HG02610 (cell line): ENCODE results near the gene OPCML.

ENCODE experiments used
- ATAC-seq: cut with Tn5 transposase; IDR thresholded peaks from one replicate; pipeline ENCODE4 v1.9.1; 2021; ENCODE audit warnings: mild to moderate bottlenecking, moderate library complexity; ENCODE audit not compliant: unreplicated experiment

Gene OPCML

GRCh38 chr11:132472411-132473172 lies 1059.7 kb downstream of the OPCML start:
- no peak for ATAC-seq

GRCh38 chr11:132471466-132471865 lies 1060.8 kb downstream of the OPCML start:
- ATAC-seq, result no peak

GRCh38 chr11:132466983-132467382 lies 1065.3 kb downstream of the OPCML start:
- ATAC-seq, result no peak

DNA sequence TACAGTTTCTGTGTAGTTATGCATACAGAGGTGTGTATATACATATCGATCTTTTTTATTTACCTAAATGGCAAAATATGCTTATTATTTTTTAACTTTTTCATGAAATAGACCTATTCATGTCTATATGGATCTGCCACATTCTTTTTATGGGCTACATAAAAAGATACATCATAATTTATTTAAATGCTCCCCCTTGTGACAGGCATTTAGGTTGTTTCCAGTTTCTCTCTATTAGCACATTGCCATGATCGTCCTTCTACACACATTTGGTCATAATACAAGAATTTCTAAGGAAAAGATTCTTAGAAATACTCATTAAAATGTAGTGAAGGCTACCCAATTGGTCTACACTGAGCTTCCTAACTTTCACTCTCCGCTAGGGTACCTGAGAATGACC lies 1067.4 kb downstream of the OPCML start:
- no peak for ATAC-seq

DNA sequence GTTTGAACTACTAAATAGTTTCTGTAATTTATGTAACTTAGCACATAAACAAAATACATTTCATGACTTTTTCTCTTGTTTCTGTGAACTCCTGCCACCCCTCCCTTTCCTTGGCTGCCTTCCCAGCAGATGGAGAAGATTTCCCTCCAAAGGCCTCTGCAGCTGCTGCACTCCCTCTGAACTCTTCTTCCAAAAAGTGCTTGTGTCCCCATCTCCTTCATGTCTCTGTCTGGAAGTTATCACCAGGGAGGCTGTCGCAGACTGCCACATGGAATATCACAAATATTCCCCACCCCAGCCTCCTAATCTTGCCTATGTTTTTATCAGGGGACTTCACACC lies 1068.3 kb downstream of the OPCML start:
- no peak for ATAC-seq

GRCh38 chr11:132463295-132464002 lies 1068.9 kb downstream of the OPCML start:
- ATAC-seq, result no peak

DNA sequence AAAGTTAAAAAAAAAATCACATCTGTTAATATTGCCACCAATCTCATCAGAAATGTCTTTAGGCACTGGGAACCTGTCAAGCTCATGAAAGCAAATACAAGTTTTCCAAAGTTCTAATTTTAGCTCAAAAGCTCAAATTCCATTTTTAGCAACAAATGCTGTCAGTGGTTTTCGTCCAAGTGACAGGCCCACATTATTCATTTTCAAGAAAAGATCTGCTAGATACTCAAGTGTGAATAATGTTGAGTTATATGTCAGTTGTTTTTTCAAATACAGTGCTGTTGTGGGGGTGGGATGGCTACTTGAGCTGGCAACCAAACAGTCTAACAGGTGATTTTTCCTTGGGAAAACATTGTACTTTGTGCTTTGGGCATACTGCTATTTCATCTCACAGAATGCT lies 1072.6 kb downstream of the OPCML start:
- ATAC-seq, result no peak

DNA sequence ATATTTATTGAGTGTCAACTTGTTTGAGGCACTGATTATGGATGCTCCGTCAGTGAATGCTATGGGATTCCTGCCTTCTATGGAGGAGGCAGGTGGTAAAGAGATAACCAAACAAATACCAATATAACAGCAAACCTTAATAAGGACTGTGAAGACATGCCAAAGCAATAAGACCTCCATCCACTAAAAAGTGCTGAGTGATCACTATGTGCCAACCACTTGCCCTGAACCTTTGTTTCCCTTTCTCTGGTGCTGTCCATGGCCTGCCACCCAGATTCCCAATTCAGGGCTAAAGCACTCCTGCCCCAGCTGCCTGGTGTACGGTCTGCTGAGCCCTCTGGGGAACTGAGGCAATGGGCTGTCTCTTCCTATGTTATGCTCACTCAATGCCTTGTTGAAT lies 1074.9 kb downstream of the OPCML start:
- ATAC-seq, result no peak

- ATAC-seq, result no peak
Measured at GRCh38 chr11:132456751-132457328, 1075.5 kb downstream of the OPCML start.

DNA sequence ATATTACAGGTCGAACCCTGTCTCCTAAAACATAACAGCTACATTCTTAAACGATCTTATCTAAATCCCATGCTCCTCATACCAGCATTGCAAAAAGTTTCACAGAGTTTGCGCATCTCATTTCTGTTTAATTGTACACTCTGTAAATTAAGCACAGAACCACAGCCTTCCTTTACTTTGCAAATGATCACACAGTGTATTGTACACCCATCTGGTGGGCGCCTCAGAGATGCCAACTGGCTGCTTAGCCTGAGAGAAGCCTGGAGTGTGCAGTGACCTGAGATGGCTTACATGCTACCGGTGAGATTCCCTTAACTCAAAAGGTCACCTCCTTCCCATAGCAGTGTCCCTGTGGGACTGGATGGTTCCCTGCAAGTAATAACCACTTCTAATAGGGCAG lies 1077.3 kb downstream of the OPCML start:
- ATAC-seq, result no peak

DNA sequence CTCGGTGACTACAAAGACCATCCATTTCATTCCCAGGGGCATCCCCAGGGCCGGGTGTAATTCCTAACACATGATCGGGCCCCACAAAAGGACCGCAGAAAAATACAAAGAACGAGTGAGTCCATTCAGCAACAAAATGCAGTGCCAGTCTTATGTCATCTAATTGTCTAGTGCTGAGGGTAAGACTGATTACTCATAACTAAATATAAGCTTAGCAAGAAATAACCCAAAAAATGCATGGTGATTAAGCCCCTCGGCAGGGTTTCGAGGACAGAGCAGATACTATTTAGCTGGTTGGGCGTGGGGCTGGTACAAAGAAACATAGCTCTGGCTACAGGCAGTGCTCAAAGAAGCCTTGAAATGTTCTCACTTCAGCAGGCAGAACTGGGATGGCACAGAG lies 1078.9 kb downstream of the OPCML start:
- no peak for ATAC-seq

- no peak for ATAC-seq
Measured at GRCh38 chr11:132452616-132453015, 1079.7 kb downstream of the OPCML start.

GRCh38 chr11:132451942-132452601 lies 1080.2 kb downstream of the OPCML start:
- ATAC-seq, result no peak

- no peak for ATAC-seq
Measured at GRCh38 chr11:132450631-132451030, 1081.7 kb downstream of the OPCML start.

DNA sequence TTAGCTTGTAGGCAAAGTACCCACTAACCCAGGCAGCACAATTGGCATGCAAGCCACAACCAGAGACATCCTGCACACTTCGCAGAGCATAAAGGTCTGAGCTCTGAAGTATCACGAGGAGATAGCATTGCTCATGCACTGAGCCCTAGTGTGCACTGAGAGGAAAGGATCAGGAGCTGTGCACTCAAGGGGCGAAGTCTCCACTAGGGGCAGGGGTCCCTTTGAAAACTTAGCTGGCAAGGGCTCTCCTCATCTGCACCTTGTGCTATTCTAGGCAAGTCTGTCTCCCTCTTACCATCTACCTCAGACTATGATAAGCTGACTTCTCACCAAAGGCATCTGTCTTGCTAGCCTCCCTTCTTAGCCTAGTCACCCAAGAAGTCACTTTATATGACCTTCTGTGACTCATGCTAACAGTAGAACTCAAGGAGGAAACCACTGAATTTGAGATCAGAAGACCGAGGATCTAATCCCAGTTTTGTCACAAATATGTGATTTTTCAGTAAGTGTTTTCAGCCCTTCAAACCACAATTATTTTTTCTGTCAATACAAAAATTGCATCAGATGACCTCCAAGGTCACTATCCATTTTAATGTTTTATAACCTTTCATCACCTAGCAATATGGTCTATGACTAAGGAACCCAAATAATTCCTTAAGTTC lies 1083.8 kb downstream of the OPCML start:
- no peak for ATAC-seq

DNA sequence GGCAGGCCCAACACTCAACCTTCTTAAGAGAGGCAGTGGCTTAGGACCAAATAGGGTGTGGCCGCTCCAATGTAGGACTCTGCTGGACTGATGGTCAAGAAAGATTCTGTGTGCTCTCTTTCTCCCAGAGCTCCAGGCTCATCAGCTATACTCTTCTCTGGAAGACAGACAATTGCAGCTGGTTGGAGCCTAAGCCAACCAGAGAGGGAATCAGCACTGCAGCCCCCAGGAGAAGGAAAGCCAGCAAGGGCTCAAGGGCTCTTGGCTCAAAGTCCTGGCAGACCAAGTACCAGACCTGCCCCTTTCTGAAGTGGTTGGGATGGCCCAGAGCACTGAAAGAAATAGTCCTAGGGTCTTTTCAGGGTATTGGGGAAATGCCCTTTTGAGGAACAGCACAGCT lies 1084.5 kb downstream of the OPCML start:
- ATAC-seq, result no peak

DNA sequence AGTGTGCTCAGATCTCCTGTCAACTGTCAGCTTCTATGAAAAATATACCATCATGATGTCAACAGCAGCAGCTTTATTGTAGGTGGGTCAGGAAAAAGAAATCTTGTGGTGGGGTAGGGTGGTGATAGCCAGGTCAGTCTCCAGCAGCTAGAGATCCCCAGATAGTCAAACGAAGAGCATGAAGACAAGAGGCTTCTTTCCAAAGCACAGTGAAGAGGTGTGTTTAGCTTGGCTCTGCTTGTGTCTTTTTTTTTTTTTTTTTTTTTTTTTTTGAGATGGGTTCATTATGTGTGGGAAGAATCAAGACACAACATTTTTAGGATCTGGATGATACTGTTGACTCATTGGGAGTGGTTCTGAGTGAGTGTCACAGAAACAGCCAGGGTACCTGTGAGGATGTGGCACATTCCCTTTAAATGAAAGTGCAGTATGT lies 1086.4 kb downstream of the OPCML start:
- ATAC-seq, result no peak

DNA sequence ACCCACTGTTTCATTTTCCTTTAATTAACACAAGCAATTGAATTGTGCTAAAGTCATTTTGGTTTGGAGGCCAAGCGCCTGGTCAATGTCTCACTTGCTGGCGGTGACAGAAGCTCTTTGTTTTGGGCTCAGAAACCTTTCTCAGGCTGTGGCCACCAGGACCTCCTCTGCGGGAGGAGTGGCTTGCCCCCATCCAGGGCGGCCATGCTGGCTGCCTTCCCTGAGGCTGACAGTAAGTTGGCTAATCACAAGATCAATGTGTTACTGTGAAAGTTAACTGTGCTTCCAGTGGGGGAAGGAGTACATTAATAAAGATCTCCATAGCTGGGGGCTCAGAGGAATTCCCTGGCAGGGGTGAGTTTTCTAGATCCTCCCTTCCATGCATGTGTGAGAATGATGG lies 1087.4 kb downstream of the OPCML start:
- ATAC-seq, result no peak

GRCh38 chr11:132439711-132440255 lies 1092.5 kb downstream of the OPCML start:
- no peak for ATAC-seq

GRCh38 chr11:132438418-132438817 lies 1093.9 kb downstream of the OPCML start:
- no peak for ATAC-seq
